ENCODE results near the gene TSEN15.

The TSEN15 gene

DNA sequence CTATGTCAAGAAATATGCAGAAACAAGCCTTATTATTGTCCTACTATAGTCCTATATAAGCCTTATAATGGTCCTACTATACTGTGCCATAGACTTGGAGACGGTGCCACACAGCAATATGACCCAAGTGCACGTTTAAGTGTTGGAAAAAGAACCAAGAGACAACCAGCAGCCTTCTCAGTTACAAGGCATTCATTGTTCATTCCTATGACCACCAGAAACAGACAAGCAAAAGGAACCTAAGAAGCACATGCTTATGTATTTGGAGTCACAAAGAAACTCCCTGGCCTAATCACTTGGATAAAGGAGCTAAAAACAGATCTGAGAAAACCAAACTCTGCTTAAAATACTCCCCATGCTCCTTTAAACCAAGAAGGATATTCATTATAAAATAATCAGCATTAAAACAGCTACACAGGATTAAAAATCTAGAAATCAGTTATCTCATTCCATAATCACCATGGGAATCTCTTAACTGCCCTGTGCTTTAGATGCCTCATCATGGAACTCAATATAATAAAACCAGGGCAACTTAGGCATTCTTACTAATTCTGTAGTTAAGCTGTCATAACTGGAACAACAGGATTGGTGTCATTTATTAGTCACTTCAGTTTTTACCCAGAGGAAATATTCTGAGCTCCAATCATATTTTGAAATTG, 21.0 kb upstream of the TSEN15 start:
- Histone ChIP-seq H4K20me1 (ENCODE audit: insufficient read depth, low read length) (no peaks in the 10 kb centered on the region), H3K27me3 (ENCODE audit: low read depth, low read length) (peaks cover 56% of the 10 kb centered on the region), H3K4me2 (ENCODE audit: low read length) (no peak overlapping the region), H3K4me1 (ENCODE audit: low read length) (no peaks in the 10 kb centered on the region), H3K9me3 (ENCODE audit: insufficient read depth, low read length) (no peaks in the 10 kb centered on the region), H3K9ac (ENCODE audit: low read length) (no peak overlapping the region), H3K4me3 (ENCODE audit: low read length) (no peak overlapping the region), H3K36me3 (replicated peaks; ENCODE audit: low read depth, low read length) (no peaks in the 10 kb centered on the region), H3K79me2 (ENCODE audit: low read length) (no peaks in the 10 kb centered on the region), H3K27ac (ENCODE audit: low read length) (no peak overlapping the region), H2AFZ (ENCODE audit: low read depth, low read length) (no peak overlapping the region)
- TF ChIP-seq, protein P1, sequence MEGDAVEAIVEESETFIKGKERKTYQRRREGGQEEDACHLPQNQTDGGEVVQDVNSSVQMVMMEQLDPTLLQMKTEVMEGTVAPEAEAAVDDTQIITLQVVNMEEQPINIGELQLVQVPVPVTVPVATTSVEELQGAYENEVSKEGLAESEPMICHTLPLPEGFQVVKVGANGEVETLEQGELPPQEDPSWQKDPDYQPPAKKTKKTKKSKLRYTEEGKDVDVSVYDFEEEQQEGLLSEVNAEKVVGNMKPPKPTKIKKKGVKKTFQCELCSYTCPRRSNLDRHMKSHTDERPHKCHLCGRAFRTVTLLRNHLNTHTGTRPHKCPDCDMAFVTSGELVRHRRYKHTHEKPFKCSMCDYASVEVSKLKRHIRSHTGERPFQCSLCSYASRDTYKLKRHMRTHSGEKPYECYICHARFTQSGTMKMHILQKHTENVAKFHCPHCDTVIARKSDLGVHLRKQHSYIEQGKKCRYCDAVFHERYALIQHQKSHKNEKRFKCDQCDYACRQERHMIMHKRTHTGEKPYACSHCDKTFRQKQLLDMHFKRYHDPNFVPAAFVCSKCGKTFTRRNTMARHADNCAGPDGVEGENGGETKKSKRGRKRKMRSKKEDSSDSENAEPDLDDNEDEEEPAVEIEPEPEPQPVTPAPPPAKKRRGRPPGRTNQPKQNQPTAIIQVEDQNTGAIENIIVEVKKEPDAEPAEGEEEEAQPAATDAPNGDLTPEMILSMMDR (IDR thresholded peaks at IDR 0.05; ENCODE audit: low read depth, low read length) = no peak
- no peak for TF ChIP-seq EZH2phosphoT487 (IDR thresholded peaks at IDR 0.05; ENCODE audit: low read depth)

DNA sequence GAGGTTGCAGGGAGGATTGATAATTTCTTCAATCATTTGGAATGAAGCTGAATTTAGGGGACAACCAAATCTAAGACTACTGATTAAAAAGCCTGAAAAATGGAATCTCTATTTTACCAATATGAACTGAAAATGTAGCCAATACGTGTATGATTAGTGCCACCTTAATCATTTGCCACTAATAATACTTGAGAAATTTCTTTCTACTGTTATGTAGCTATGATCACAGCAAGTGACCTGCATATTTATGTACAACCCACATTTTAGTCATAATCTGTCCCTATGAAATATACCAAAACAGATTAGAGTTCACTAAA, 20.5 kb upstream of the TSEN15 start:
- Histone ChIP-seq H3K4me3 (ENCODE audit: low read length) (no peak overlapping the region), H3K9ac (ENCODE audit: low read length) (no peak overlapping the region), H3K4me2 (ENCODE audit: low read length) (no peak overlapping the region), H3K79me2 (ENCODE audit: low read length) (no peaks in the 10 kb centered on the region), H2AFZ (ENCODE audit: low read depth, low read length) (no peak overlapping the region), H3K27me3 (ENCODE audit: low read depth, low read length) (peaks cover 55% of the 10 kb centered on the region), H3K27ac (ENCODE audit: low read length) (no peak overlapping the region), H4K20me1 (ENCODE audit: insufficient read depth, low read length) (no peaks in the 10 kb centered on the region), H3K9me3 (ENCODE audit: insufficient read depth, low read length) (no peaks in the 10 kb centered on the region), H3K36me3 (replicated peaks; ENCODE audit: low read depth, low read length) (no peaks in the 10 kb centered on the region), H3K4me1 (ENCODE audit: low read length) (no peaks in the 10 kb centered on the region)
- TF ChIP-seq, protein P1 (IDR thresholded peaks at IDR 0.05; ENCODE audit: low read depth, low read length) = no peak
- TF ChIP-seq EZH2phosphoT487 (IDR thresholded peaks at IDR 0.05; ENCODE audit: low read depth) = no peak

DNA sequence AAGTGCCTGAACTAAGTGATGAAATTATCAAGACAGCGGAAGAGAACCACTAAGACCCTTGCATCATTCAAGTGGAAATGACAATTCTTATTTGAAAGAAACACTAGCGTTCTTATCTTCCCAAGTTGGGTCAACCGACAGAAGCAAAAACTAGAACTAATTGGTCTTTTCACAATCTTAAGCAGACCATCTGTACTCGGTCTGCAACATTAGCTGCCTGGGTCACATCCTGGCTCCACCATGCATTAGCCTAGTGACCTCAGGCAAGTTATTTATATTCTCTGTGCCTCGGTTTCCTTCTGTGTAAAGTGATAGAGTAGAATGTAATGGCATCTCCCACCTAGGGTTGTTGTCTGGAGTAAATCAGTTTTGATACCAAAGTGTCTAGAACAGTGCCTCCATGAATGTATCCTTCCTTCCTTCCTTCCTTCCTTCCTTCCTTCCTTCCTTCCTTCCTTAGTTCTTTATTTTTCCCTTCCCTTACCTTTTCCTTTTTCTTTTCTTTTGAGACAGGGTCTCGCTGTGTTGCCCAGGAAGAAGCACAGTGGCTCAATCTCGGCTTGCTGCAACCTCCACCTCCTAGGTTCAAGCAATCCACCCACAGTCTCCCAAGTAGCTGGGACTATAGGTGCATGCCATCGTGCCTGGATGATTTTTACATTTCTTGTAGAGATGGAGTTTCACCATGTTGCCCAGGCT, 20.0 kb upstream of the TSEN15 start:
- no peaks in the 10 kb centered on the region for H4K20me1 ChIP-seq (ENCODE audit: insufficient read depth, low read length)
- no peak for TF ChIP-seq EZH2phosphoT487 (IDR thresholded peaks at IDR 0.05; ENCODE audit: low read depth)
- TF ChIP-seq, protein P1 (IDR thresholded peaks at IDR 0.05; ENCODE audit: low read depth, low read length) = no peak
- no peak overlapping the region for H3K4me3 ChIP-seq (ENCODE audit: low read length)
- H3K4me2 ChIP-seq (ENCODE audit: low read length) = no peak overlapping the region
- H3K79me2 ChIP-seq (ENCODE audit: low read length) = no peaks in the 10 kb centered on the region
- H3K36me3 ChIP-seq (replicated peaks; ENCODE audit: low read depth, low read length) = no peaks in the 10 kb centered on the region
- H2AFZ ChIP-seq (ENCODE audit: low read depth, low read length) = no peak overlapping the region
- no peak overlapping the region for H3K27ac ChIP-seq (ENCODE audit: low read length)
- peaks cover 54% of the 10 kb centered on the region for H3K27me3 ChIP-seq (ENCODE audit: low read depth, low read length)
- no peaks in the 10 kb centered on the region for H3K9me3 ChIP-seq (ENCODE audit: insufficient read depth, low read length)
- H3K4me1 ChIP-seq (ENCODE audit: low read length) = no peaks in the 10 kb centered on the region
- H3K9ac ChIP-seq (ENCODE audit: low read length) = no peak overlapping the region

DNA sequence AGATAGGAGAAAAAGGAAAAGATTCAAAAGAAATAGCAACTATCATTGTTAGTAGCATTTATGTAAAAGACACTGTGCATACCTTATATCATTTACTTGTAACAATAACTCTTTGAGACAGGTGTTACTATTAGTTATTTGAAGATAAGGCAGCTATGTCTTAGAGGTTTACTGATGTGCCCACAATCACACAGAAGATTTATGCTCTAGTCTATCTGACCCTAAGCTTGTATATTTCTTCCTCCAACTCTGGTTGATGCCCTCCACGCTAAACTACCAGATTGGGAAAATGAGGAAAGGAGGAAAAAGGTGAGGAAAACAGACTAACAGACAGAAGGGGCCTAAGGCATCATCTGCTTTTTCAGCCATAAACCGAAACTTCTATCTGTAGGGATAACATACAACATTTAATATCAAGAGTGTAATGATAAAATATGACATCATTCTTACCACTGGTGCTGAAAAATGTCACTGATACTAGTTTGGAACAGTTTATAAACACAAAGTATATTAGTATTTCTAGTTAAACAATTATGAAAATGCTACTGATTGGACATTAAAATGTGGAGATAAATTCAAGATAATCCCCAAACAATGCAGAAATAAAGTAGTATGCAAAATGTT, 19.1 kb upstream of the TSEN15 start:
- Histone ChIP-seq H4K20me1 (ENCODE audit: insufficient read depth, low read length) (no peaks in the 10 kb centered on the region), H3K4me3 (ENCODE audit: low read length) (no peak overlapping the region), H3K9me3 (ENCODE audit: insufficient read depth, low read length) (no peaks in the 10 kb centered on the region), H3K27ac (ENCODE audit: low read length) (no peak overlapping the region), H2AFZ (ENCODE audit: low read depth, low read length) (no peak overlapping the region), H3K36me3 (replicated peaks; ENCODE audit: low read depth, low read length) (no peaks in the 10 kb centered on the region), H3K79me2 (ENCODE audit: low read length) (no peaks in the 10 kb centered on the region), H3K4me2 (ENCODE audit: low read length) (no peak overlapping the region), H3K4me1 (ENCODE audit: low read length) (no peaks in the 10 kb centered on the region; the same call in 1 of the 2 replicates), H3K27me3 (ENCODE audit: low read depth, low read length) (peaks cover 47% of the 10 kb centered on the region), H3K9ac (ENCODE audit: low read length) (no peak overlapping the region)
- TF ChIP-seq EZH2phosphoT487 (IDR thresholded peaks at IDR 0.05; ENCODE audit: low read depth) = no peak
- TF ChIP-seq, protein P1 (IDR thresholded peaks at IDR 0.05; ENCODE audit: low read depth, low read length) = no peak
